SKM-1 treated with dmso at 0.1 percent for 144 hours (cell line): ENCODE results near the gene A2M.
A peak's percentile ranks its signal among the peaks of the same experiment; 100 is the strongest.

Experiments used
- DNase-seq: peaks from one replicate; lab custom pipeline; 2025; ENCODE audit not compliant: unreplicated experiment; lab: John Stamatoyannopoulos, UW

A2M gene

GRCh38 chr12:9040484-9041186, 75.1 kb downstream of the A2M start:
- no peak for DNase-seq

DNA sequence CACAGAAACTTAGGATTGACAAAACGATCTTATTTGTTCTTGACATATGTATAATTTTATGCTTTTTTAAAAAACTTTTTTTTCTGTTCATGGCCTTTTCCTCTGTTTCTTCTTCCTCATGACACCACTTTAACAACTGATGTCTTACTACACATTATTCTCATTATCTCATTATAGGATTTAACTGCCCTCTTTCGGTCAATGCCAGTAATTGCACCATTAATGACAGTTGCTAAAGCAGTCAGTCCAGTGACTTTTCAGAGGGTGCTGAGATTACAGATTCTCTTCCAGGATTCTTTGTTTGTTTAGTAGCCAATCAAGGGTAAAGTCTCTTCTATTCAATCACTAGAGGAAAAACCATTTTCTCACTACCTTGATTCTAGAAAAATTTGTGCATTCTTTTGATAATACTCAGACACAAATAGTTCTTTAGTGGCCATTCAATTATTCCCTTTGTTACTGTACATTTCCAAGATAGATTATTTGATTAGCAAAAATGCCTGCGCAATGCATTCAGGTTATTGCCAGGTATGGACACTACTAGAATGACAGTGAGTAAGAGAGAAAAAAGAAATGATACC, 76.2 kb downstream of the A2M start:
- peak; percentile 5 for DNase-seq

DNA sequence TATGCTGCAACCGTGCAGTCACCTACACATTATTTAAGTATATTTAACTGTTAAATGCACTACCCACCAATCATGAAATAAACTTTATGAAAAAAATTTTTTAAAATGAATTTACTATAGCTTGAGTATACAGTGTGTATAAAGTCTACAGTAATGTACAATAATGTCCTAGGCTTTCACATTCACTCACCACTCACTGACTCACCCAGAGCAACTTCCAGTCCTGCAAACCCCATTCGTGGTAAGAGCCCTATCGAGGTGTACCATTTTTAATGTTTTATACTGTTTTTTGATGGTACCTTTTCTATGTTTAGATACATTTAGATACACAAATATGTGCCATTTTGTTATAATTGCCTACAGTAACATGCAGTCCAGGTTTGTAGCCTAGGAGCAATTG, 78.3 kb downstream of the A2M start:
- no peak for DNase-seq

DNA sequence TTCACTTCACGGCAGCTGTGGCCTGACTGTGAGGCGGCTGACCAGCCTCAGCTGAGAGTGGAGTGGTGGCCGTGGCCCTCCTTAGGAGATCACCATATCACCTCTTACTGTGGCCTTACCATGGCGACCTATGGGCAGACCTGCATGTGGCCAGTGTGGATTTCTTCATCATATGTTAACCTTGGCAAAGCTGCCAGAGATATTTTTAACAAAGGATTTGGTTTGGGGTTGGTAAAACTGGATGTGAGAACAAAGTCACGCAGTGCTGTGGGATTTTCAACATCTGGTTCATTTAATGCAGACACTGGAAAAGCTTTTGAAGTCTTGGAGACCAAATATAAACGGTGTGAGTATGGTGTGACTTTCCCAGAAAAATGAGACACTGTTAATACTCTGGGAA, 79.5 kb downstream of the A2M start:
- no peak for DNase-seq

DNA sequence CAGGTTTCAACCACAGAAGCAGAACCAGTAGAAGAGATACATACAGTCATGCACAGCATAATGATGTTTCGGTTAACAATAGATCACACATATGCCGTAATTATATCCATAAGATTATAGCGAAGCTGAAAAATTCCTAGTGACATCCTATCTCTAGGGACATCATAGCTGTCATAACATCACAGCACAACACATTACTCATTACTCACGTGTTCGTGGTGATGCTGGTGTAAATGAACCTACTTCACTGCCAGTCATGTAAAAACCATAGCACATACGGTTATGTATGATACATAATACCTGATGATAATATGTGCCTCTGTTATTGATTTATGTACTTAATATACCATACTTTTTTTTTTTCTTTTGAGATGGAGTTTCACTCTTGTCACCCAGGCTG, 81.6 kb downstream of the A2M start:
- DNase-seq, result no peak

GRCh38 chr12:9033265-9033887, 82.3 kb downstream of the A2M start:
- DNase-seq, result no peak

- no peak for DNase-seq
Measured at GRCh38 chr12:9032202-9032964, 83.3 kb downstream of the A2M start.

DNA sequence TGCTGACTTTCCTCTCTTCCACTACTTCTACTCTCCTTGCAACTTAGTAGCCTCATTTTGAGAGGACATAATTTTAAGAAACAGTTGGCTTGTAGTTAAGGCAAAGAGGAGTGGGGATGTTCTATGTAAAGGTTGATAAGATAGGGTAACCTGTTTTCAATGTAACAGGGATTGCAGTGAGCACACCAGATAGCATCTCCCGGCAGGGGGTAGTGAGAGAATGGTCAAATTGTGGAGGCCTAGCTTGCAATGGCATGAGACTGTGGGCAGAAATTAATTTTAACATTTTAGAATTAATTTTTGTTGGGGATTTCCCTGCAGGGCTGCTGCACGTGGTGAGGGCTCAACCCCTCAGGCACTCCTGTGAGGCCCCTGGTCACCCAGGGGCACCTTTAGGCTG, 84.9 kb downstream of the A2M start:
- DNase-seq, result no peak

DNA sequence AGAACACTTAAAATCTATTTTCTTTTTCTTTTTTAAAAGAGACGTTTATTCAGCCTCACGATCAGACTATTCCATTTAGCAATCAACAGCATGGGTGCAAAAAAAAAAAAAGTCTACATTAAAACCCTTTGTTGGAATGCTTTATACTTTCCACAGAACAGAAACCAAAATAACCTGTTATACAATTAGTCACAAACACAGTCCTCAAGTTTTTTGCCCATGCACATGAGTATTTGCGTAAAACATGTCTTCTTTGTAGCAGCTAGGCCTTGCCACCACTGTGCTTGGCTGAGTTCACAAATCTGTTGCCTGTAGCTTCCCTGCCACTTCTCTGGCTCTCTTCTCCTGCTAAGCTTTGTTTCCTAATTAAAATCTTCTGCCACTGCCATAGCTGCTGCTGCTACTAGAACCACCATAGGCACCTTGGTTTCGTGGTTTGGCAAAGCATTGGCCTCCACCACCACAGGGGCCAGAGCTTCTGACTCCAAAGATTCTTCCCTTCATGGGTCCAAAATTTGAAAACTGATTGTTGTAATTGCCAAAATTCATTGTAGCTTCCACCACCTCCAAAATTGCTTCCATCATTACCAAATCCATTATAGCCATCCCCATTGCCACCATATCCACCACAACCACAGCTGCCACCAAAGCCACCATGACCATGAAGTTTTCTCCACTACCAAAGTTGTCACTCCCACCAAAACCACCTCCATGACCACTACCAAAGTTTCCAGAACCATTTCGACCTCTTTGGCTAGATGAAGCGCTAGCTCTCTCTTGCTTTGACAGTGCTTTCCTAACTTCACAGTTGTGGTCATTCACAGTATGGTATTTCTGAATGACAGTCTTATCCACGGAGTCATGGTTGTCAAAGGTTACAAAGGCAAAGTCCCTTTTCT, 88.3 kb downstream of the A2M start:
- DNase-seq, result no peak

DNA sequence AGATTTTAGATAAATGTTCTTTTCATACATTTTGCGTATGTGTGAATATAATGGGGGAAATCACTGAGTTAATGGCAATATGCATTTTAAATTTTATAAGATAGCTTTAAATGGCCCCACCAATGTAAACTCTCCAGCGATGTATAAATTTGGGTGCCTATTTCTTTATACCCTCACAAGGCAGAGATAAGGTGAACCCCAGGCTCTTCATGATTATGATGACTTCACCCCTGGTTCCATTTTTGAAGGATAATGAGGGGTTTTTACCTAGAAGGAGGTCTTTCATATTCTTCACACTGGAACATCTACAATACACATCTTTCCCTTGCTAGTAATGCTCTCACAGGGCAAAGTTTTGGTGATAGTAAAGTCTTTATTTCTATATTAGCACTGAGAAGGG, 91.2 kb downstream of the A2M start:
- no peak for DNase-seq

DNA sequence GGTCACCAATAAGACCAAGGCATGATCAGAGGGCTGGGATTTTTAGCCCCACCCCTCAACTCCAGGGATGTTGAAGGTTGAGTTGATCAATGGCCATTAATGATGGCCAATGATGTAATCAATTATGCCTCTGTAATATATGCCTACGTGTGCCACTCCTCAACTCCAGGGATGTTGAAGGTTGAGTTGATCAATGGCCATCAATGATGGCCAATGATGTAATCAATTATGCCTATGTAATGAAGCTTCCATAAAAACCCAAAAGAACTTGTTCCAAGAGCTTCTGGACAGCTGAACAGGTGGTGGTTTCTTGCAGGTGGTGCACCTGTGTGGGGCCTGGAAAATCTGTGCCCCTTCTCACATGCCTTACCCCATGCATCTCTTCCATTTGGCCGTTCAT, 93.1 kb downstream of the A2M start:
- no peak for DNase-seq
